HG03457 (cell line): ENCODE measurements around the gene LRRC58.
A peak's percentile ranks its signal among the peaks of the same experiment; 100 is the strongest.
"Not testable (repeated sequence)": the region's sequence is repeated elsewhere in the genome, so short reads cannot be mapped to it uniquely, and the experiment has no call there.

ENCODE experiments used
- ATAC-seq: cut with Tn5 transposase; IDR thresholded peaks from one replicate; pipeline ENCODE4 v1.9.1; 2021; ENCODE audit warnings: moderate number of reproducible peaks; ENCODE audit not compliant: unreplicated experiment

LRRC58 gene

GRCh38 chr3:120348991-120349854 lies at the start of gene LRRC58:
Gene LRRC58, minus strand, starts transcription at chr3:120349354. Its CDS starts 111 bp downstream, at chr3:120349243.
- peak; percentile 85 for ATAC-seq

DNA sequence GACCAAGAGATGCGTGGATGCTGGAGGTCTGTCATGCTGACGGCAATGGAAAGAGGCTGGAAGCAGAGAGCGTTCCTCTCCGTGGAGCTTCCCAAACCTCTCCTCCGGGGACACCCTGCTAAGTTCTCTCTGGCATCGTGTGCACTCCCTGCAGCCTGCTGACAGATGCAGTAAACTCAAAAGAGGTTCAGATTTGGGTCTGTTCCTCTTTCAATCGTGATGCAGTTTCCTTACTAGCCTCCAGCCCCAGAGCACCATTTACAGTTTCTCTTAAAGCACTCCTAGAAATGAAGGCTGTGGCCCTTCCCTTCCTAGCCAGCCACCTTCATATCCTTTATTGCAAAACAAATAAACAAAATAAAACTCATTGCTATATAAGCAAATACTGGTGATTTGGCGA lies 47.3 kb upstream of the LRRC58 start:
- no peak for ATAC-seq

GRCh38 chr3:120394347-120394746 lies 45.2 kb upstream of the LRRC58 start:
- ATAC-seq, result no peak

DNA sequence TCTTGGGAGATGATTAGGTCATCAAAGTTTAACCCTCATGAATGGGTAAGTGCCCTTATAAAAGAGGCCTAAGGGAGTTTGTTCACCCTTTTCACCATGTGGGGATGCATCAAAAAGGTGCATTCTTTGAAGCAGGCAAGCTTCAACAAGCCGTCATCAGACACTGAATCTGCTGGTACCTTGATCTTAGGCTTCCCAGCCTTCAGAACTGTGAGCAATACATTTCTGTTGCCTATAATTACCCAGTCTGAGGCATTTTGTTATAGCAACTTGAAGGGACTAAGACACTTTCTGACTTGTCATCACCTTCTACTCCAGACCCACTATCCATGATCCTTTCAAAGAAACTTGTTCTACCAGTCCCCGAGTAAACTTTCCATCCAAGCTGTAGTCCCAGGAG lies 44.6 kb upstream of the LRRC58 start:
- no peak for ATAC-seq

DNA sequence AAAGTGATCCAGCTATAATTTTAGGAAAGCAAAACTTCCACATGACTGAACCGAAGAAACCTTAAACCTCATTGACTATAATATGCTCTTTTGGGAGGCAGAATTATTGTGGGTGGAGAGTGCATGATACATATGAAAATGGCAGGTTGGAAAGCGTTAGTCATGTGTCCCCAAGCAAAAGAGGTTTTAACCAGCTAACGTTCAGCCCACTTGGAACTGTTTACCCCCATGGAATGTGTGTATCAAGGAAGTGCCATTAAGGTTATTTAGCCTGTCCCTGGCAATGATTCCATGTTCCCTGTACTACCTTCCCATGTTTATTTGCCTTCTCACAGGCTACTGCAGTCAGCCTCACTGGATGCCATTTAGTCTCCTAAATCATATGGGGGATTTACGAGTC lies 44.1 kb upstream of the LRRC58 start:
- ATAC-seq, result no peak

DNA sequence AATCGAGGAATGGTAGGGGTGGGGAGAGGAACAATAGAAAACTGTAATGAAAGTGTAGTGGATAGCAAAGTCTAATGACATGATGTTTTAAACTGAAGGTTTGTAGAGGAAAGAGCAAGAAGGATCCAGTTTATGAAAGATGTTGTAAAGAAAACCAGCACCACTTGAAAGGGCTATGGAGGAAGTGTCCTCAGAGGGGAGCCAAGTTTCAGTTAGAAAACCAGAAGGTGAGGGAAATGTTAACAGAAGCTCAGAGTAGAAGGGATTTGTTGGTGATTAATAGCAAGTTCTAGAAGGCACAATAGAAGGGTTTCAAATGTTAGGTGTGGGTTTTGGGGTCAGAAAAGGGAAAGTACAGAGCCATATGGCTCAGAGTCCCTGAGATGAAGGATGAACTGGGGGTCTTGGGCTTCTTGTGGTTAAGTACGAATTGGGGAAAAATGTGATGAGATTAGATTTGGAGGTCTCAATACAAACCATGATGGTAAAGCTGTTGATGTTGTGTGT lies 33.8 kb upstream of the LRRC58 start:
- ATAC-seq, result no peak

- ATAC-seq, result no peak
Measured at GRCh38 chr3:120381503-120381902, 32.3 kb upstream of the LRRC58 start.

DNA sequence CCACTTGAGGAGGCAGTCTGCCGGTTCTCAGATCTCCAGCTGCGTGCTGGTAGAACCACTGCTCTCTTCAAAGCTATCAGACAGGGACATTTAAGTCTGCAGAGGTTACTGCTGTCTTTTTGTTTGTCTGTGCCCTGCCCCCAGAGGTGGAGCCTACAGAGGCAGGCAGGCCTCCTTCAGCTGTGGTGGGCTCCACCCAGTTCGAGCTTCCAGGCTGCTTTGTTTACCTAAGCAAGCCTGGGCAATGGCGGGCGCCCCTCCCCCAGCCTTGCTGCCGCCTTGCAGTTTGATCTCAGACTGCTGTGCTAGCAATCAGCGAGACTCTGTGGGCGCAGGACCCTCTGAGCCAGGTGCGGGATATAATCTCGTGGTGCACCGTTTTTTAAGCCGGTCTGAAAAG lies 28.8 kb upstream of the LRRC58 start:
- ATAC-seq, result not testable (repeated sequence)

DNA sequence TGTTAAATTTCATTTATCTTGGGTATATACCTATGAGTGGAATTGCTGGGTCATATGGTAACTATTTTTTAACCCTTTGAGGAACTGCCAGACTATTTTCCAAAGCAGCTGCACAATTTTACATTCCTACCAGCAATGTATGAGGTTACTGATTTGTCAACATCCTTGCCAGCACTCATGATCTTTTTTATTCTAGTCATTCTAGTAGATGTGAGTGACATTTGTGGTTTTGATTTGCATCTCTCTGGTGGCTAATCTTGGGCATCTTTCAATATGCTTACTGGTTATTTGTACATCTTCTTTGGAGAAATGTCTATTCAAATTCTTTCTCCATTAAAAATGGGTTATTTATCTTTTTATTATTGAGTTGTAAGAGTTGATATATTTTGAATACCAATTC lies 21.3 kb upstream of the LRRC58 start:
- peak; percentile 56 for ATAC-seq

DNA sequence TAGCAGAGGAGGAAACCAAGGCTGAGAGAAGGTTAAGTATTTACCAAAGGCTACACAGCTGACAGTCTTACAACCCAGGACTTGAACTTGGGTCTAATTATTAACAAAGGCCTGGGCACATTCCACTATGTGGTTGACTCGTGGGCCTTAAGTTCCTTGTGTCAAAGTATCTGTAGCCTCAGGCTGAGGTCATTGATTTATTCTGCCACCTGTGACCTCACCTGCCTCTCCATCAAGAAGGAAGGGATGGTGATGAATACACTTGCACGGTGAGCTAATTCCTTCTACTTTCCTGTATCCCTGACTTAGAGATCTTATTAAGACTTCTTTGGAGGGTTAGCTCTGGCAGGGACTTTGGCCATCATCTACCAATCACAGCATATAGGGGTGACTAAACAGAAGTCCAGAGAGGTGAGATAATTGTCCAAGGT lies 19.9 kb upstream of the LRRC58 start:
- ATAC-seq, result peak; percentile 93

DNA sequence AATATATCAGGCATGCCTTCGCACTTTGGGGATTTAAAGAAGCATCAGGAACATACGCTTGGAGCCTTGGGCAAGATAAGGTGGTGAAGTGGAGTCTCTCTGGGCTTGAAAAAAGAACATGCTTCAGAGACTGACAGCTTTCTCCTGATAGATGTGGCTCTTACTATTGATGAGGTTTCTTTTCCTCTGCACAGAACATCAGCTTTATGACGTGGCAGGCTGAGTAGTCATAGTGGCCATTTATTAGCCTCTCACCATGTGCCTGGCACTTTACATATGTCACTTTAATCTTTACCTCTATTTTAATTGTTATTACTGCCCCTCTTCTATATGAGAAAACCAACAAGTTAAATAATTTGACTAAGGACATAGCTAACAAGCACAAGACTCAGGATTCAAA lies 19.0 kb upstream of the LRRC58 start:
- no peak for ATAC-seq

- ATAC-seq, result no peak
Measured at GRCh38 chr3:120364821-120365220, 15.7 kb upstream of the LRRC58 start.

DNA sequence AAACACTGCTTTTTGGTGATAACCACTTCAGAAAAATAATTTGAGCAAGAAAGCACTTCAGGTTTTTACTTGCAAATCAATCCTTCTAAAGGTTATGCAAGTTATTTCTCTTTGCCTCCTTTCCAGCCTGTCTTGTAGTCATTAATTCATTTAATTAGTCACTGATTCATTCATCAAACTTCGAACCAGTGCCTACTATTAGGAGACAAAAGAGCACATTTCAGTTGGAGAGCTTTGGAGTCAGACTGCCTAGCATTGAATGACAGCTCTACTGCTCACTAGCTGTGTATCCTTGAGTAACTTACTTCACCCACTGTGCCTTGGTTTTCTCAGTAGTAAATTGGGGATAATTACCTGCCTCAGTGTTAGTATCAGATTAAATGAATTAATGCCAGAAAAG lies 14.9 kb upstream of the LRRC58 start:
- ATAC-seq, result no peak

DNA sequence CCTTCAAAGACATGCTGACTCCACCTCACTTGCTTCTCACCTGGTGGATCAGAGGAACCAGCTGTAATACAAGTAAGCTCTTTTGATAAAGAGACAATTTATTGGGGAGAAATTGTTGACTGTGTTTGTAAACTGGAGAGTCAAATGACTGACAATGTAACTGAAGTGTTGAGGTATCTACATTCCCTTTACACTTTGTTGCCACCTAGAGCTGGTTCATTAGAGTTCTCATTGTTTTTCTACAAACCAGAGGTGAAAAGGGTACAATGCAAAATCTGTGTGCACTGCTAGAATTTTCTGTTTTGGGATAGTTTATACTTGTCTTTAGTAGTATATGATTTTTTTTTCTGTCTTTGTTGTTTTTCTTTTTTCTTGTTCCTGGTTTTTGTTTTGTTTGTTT lies 8.7 kb upstream of the LRRC58 start:
- no peak for ATAC-seq

- ATAC-seq, result no peak
Measured at GRCh38 chr3:120355486-120355885, 6.3 kb upstream of the LRRC58 start.

DNA sequence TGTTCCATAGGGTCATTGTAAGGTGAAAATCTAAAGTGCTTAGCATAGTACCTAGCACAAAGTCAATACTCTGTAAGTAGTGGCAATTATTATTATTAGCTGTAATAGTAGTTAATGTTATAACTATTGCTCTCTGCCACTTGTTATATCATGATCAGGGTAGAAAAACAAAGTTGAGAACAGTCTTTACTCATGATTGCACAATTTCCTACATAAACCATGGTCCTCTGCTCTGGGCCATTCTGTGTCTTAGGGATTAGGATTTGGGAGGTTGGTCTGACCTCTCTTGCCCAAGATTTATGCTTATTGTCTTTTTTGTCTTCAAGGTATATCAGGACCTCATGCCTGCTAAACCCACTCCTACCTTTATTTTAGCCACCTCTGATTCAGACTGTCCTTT lies 4.3 kb upstream of the LRRC58 start:
- ATAC-seq, result no peak

- ATAC-seq, result no peak
Measured at GRCh38 chr3:120352017-120352416, 2.9 kb upstream of the LRRC58 start.

DNA sequence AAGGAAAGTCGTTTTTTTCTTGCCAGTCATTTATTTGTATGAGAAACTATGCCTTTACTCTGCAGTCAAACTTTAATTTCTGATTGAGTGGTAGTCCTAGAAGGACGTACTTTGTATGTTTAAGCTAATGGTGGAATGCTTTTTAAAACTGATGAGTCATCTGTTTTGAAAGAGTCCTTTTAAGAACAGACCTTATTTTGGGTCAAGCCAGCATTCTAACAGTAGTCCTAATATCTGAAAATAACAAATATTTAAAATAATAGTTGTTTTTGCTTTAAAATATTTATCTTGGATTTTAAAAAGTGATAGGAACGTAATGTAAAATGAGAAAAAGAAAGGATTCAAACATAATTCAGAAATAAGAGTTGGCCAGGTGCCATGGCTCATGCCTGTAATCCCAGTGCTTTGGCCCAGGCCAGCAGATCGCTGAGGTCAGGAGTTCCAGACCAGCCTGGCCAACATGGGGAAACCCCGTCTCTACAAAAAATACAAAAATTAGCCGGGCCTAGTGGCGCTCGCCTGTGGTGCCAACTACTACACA lies 1.3 kb upstream of the LRRC58 start:
- no peak for ATAC-seq

DNA sequence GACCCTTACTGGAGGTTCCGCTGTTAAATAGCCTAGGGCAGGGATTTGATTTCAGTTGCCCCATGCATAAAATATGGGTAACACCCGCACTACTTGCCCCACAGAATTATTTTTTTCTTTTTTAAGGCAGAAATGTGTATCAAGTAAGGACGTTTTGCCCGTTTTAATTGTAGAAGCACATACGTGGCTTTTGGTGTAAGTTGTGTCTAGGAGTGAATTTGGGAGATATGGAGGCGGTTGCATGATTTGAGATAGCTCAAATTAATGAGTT lies 636 bp upstream of the LRRC58 start:
- ATAC-seq, result no peak

- peak; percentile 40 for ATAC-seq
Measured at GRCh38 chr3:120348065-120348990, 826 bp downstream of the LRRC58 start.

GRCh38 chr3:120344349-120344748 lies 4.8 kb downstream of the LRRC58 start:
- ATAC-seq, result no peak
